GM12875 (cell line): ENCODE results near the gene ZNF30.

Source experiments
- H3K4me3 ChIP-seq: one replicate; pipeline ENCODE4 v1.5.1; 2011; ENCODE audit warnings: low read depth, low read length, control low read depth
- CTCF ChIP-seq: IDR thresholded peaks from 2 replicates; pipeline ENCODE4 v1.5.1; 2011; ENCODE audit warnings: low read depth, mild to moderate bottlenecking, control low read depth, inconsistent platforms, low read length, moderate library complexity, borderline replicate concordance; ENCODE audit not compliant: insufficient read depth

The ZNF30 gene

GRCh38 chr19:34926685-34927375 lies at the start of gene ZNF30:
Gene ZNF30 (plus strand): TSS chr19:34926903. CDS start chr19:34929948, 3,045 bp downstream.
- no peak for TF ChIP-seq CTCF
- H3K4me3 ChIP-seq = peak within 1 kb of the TSS; percentile 50

DNA sequence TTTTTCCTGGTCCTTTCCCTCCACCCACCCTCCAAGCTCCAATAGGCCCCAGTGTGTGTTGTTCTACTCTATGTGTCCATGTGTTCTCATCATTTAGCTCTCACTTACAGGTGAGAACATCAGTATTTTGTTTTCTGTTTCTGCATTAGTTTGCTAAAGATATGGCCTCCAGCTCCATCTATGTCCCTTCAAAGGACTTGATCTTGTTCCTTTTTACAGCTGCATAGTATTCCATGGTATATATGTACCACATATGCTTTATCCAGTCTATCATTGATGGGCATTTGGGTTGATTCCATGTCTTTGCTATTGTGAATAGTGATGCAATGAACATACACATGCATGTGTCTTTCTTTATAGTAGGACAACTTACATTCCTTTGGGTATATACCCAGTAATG lies 47.1 kb upstream of the ZNF30 start:
- TF ChIP-seq CTCF = no peak
- H3K4me3 ChIP-seq = no peak overlapping the region

GRCh38 chr19:34880034-34880433 lies 46.7 kb upstream of the ZNF30 start:
- no peak overlapping the region for H3K4me3 ChIP-seq
- TF ChIP-seq CTCF = no peak

DNA sequence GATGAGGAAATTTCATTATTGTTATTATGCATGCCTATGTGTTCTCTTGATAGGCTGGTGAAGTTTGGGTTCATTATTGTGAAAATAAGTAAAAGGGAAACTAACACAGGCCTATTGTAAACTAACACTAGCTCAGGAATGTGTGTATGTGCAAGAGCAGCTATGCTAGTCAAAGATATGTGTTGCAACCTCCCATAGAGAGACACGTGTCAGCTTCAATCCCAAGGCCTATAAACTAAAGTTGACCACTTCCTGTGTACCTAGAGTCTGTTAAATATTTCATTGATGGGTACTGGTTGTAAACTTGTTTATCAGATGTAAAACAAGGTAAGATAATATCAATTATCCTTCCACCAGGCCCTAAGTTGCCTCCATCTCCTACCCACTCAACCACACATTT lies 44.7 kb upstream of the ZNF30 start:
- no peak for TF ChIP-seq CTCF
- no peak overlapping the region for H3K4me3 ChIP-seq

- no peak overlapping the region for H3K4me3 ChIP-seq
- no peak for TF ChIP-seq CTCF
These were observed 38.6 kb upstream of the ZNF30 start for GRCh38 chr19:34888091-34888490.

DNA sequence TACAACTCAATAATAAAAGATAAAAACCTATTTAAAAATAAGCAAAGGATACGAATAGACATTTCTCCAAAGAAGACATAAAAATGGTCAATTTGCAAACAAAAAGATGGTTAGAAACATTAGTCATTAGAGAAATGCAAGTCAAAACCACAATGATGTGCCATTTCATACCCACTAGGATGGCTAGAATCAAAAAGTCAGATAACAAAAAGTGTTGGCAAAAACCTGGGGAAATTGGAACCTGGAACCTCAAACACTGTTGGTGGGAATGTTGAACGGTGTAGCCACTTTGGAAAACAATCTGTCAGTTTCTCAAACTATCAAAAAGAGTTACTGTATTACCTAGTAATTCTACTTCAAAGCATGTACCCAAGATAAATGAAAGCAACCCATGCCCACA lies 26.5 kb upstream of the ZNF30 start:
- H3K4me3 ChIP-seq = no peak overlapping the region
- no peak for TF ChIP-seq CTCF

DNA sequence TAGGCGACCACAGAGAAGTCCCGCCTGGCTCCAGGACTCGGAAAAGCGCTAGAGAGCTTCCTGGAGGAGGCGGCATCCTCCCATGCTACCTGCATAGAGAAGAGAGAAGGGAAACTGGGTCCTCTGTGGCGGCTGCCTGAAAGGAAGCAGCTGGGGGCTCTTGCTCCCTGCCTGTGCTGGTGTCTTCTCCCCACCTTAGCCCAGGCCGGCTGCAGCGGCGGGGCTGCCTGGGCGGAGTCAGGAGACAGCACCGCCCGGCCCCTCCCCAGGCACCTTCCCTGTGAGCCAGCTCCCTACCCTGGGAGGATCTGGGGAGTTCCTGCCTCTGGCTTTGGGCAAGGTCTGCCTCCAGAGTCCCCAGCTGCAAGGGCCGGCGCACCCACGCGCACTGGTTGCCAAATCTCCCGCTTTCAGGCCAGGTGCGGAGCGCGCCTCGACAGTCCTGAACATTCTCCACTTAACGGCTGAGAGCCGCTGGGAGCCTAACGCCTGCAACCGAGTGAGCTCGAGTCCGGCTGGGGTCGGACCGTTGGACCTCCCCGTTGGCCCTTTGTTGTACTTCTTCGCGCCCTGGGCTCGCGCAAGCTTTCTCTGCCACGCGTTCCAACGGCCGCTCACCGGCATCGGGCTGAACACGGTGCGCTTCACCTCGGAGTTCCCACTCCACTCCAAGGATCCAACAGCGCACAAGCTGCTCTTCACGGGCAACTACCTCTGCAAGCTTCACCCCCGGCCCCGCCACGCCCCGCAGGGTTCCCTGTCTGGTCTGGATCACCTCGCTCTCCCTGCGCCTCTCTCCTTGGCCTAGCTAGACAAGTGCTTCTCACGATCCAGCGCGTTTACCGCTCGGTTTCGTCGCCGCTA lies 21.8 kb upstream of the ZNF30 start:
- H3K4me3 ChIP-seq = no peak overlapping the region
- no peak for TF ChIP-seq CTCF
